GM12864 (cell line): ENCODE results near the gene SLC17A5.

ENCODE experiments used
- DNase-seq: peaks from one replicate; pipeline ENCODE4 v3.0.0-alpha.2; 2011; ENCODE audit warnings: low read depth
- H3K4me3 ChIP-seq: 2 replicates; pipeline ENCODE4 v1.5.1; 2011; ENCODE audit warnings: mild to moderate bottlenecking, low read depth, low read length, control low read depth
- CTCF ChIP-seq: IDR thresholded peaks from 2 replicates; pipeline ENCODE4 v1.5.1; 2011; ENCODE audit warnings: low read depth, mild to moderate bottlenecking, moderate library complexity, low read length, control low read depth, inconsistent platforms; ENCODE audit errors: missing control alignments

Gene SLC17A5

GRCh38 chr6:73604020-73604419 is 49.8 kb downstream of the SLC17A5 start:
- TF ChIP-seq CTCF: no peak
- no peak for DNase-seq
- H3K4me3 ChIP-seq: no peak overlapping the region

DNA sequence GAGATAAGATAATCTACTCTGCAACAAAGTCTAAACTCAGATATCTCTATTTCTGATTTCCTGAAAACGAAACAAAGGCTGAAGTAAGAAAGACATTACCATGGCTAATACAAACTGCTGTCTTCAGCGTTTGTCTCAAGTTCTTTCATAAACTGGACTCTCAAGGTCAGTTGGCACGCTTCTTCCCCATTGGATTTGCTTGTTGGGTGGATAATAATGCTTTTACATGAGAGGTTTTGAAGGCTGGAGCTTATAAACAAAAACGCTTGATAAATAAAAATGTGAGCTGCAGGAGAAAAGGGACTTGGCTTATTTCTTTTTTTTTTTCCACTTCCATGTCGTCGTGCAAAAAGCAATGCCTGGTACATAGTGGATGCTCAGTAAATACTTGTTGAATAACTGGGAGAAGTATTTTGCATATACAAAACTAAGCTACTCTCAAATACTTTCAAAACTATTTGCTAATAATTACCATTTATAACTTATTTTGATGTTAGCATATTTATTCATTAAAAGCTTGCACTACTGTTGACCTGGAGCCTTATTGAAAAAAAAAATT is 67.3 kb downstream of the SLC17A5 start:
- peak overlapping the region; percentile 20; the same call in 1 of the 2 replicates for H3K4me3 ChIP-seq
- TF ChIP-seq CTCF: no peak

DNA sequence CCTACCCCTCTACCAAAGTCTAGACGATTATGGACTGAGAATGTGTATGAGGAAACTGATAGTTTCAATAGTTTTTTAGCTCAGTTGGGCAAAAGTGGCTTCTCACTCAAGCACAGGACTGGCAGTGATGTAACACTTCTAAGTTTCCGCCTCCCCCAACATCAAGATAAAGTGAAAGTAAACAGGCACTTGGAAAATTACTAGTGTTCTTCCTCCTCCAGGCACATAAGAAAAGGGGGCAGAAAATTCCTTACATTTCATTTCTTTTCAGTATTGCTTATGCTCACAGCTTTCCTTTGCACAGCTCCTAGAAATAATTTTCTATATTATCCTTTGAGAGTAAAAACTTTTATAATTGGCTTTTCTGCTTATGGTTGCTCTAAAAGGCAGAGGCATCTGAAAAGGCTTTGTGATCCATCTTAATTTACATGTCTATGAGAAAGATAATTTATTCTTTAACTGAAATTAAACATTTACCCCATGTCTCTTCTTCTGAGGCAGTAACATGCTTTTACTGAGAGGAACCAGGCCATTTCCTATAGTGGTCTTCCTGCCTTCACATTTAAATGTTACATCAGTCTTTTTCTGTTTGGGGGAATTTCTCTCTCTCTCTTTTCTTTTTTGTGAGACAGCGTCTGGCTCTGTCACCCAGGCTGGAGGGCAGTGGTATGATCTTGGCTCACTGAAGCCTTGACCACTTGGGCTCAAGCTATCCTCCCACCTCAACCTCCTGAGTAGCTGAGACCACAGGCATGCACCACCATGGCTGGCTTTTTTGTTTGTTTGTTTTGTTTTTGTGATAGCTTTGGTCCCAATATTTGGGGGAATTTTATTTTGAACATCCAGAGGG is 68.0 kb downstream of the SLC17A5 start:
- H3K4me3 ChIP-seq: peak overlapping the region; percentile 20
- no peak for TF ChIP-seq CTCF
- DNase-seq: peak; percentile 73

More for the DNA sequence above, 67.3 kb downstream of the SLC17A5 start:
- no peak for DNase-seq

- no peak overlapping the region for H3K4me3 ChIP-seq
- TF ChIP-seq CTCF: no peak
Observed at GRCh38 chr6:73581293-73581692, 72.5 kb downstream of the SLC17A5 start.

DNA sequence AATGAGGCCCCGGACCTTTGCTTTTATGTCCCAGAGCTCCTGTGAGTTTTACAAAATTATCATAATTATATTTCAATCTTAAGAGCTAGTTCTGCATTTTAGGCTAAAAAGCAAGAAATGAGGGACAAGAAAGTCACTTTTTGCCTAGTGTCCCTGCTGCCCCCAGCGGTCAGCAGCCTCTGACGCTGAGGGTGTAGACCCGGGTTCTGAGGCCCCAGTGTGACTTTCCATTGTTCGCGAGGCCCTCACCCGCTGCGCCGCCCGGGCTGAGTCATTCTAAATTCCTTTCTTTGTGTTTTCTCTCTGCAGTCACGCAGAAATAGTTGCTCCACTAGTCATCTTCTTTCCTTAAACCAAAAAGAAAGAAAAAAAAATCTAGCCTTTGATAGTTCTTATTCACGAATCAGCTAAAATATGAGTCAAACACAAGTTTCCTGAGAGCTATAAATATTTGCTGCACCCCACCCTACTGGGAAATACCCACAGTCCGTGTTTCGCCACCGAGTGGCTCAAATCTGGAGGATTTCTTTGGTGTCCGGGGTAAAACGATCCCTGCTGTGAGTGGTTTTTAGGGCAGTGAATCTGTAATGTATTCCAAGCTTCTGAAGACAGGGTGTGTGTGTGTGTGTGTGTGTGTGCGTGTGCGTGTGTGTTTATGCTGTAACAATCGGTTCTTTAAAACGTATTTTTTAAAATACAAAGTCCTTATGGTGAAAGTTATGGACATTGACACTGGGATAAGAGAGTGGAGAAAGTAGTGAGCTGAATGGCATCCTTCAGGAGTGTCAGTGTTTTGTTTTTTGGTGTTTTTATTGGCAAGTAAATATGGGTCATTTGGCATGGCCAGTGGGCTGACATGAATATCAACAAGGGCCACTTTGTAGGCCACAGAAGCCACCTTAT is 73.3 kb downstream of the SLC17A5 start:
- H3K4me3 ChIP-seq: peak overlapping the region; percentile 42
- peak; percentile 55 for DNase-seq

More at GRCh38 chr6:73581293-73581692, 72.5 kb downstream of the SLC17A5 start:
- DNase-seq: no peak

GRCh38 chr6:73579851-73580246 is 73.9 kb downstream of the SLC17A5 start:
- TF ChIP-seq CTCF: no peak
- DNase-seq: no peak
- H3K4me3 ChIP-seq: peak overlapping the region; percentile 4; the same call in 1 of the 2 replicates

More for the DNA sequence above, 73.3 kb downstream of the SLC17A5 start:
- TF ChIP-seq CTCF: peak; percentile 53
